ENCODE measurements around the gene GRXCR2.
A peak's percentile ranks its signal among the peaks of the same experiment; 100 is the strongest.

Gene GRXCR2

DNA sequence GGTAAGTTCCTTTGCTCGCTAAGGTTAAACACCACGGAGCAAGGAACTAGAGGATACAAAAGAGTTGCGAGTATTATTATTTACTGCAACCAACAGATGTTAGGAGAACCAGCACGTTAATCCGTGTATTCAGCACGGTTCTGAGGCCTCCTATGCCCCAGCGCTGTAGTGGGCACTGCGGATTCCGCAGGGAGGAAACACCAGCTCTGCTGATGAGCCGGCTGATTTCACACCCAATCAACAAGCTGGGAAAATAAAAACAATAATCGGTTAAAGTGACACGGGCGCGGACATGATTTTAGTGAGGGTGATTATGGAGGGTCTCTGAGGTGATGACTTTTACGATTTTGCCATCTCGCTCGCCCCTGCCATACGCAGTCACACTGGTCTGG, 37.0 kb downstream of the GRXCR2 start:
- Histone ChIP-seq H3K4me1 (ENCODE audit: insufficient read depth, insufficient read length) (no peaks in the 10 kb centered on the region), H3K9ac (ENCODE audit: insufficient read length, low read depth) (peak overlapping the region; percentile 62), H3K9me3 (ENCODE audit: insufficient read depth, low read length) (no peaks in the 10 kb centered on the region), H3K36me3 (ENCODE audit: insufficient read depth, insufficient read length, low read length) (no peaks in the 10 kb centered on the region), H3K27me3 (ENCODE audit: insufficient read depth, insufficient read length) (peaks cover 8% of the 10 kb centered on the region), H3K4me3 (ENCODE audit: insufficient read length, low read depth) (peak overlapping the region; percentile 66)
- no peak for DNase-seq (ENCODE audit: low read depth, low spot score)
- TF ChIP-seq SUZ12 (IDR thresholded peaks at IDR 0.05; ENCODE audit: extremely low read depth, insufficient read depth, insufficient read length): no peak
- TF ChIP-seq ZNF274 (IDR thresholded peaks at IDR 0.05; ENCODE audit: low read depth, low read length): no peak
- no peak for TF ChIP-seq YY1 (IDR thresholded peaks at IDR 0.05; ENCODE audit: insufficient read depth, insufficient read length)

GRCh38 chr5:145834917-145835847, 37.6 kb downstream of the GRXCR2 start, which contains the start of gene PRELID2:
Gene PRELID2, minus strand, starts transcription at chr5:145835342. Its CDS starts 91 bp downstream, at chr5:145835251.
- H3K9me3 ChIP-seq (ENCODE audit: insufficient read depth, low read length): no peaks in the 10 kb centered on the region
- TF ChIP-seq ZNF274 (IDR thresholded peaks at IDR 0.05; ENCODE audit: low read depth, low read length) (no peak), YY1 (IDR thresholded peaks at IDR 0.05; ENCODE audit: insufficient read depth, insufficient read length) (no peak), SUZ12 (IDR thresholded peaks at IDR 0.05; ENCODE audit: extremely low read depth, insufficient read depth, insufficient read length) (no peak)
- no peaks in the 10 kb centered on the region for H3K4me1 ChIP-seq (ENCODE audit: insufficient read depth, insufficient read length)
- H3K27me3 ChIP-seq (ENCODE audit: insufficient read depth, insufficient read length): peaks cover 8% of the 10 kb centered on the region
- H3K4me3 ChIP-seq (ENCODE audit: insufficient read length, low read depth): peak within 1 kb of the TSS; percentile 66
- no peaks in the 10 kb centered on the region for H3K36me3 ChIP-seq (ENCODE audit: insufficient read depth, insufficient read length, low read length)
- peak within 1 kb of the TSS; percentile 62 for H3K9ac ChIP-seq (ENCODE audit: insufficient read length, low read depth)
- DNase-seq (ENCODE audit: low read depth, low spot score): peak; percentile 57

DNA sequence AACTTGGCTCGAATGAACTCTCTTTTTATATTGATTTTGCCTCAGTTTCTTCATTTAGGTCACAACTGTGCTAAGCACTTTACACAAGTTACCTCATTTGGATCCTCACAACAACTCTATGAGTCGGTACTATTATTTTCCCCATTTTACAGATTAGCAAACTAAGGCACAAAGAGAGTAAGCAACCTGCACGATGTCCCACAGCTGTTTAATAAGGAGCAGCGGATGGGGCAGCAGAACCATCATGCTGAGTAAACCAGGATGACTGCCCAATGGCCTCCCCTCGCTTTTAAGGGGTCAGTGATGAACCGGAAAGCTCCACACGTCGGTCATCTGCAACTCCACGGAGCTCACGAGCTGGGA, 38.3 kb downstream of the GRXCR2 start:
- Histone ChIP-seq H3K9ac (ENCODE audit: insufficient read length, low read depth) (peak overlapping the region; percentile 50), H3K36me3 (ENCODE audit: insufficient read depth, insufficient read length, low read length) (no peaks in the 10 kb centered on the region), H3K4me3 (ENCODE audit: insufficient read length, low read depth) (peak overlapping the region; percentile 66), H3K4me1 (ENCODE audit: insufficient read depth, insufficient read length) (no peaks in the 10 kb centered on the region), H3K27me3 (ENCODE audit: insufficient read depth, insufficient read length) (peaks cover 8% of the 10 kb centered on the region), H3K9me3 (ENCODE audit: insufficient read depth, low read length) (no peaks in the 10 kb centered on the region)
- DNase-seq (ENCODE audit: low read depth, low spot score): no peak
- TF ChIP-seq SUZ12 (IDR thresholded peaks at IDR 0.05; ENCODE audit: extremely low read depth, insufficient read depth, insufficient read length): no peak
- no peak for TF ChIP-seq YY1 (IDR thresholded peaks at IDR 0.05; ENCODE audit: insufficient read depth, insufficient read length)
- no peak for TF ChIP-seq ZNF274 (IDR thresholded peaks at IDR 0.05; ENCODE audit: low read depth, low read length)

- TF ChIP-seq ZNF274 (IDR thresholded peaks at IDR 0.05; ENCODE audit: low read depth, low read length) (no peak), SUZ12 (IDR thresholded peaks at IDR 0.05; ENCODE audit: extremely low read depth, insufficient read depth, insufficient read length) (no peak), YY1 (IDR thresholded peaks at IDR 0.05; ENCODE audit: insufficient read depth, insufficient read length) (no peak)
- Histone ChIP-seq H3K9me3 (ENCODE audit: insufficient read depth, low read length) (no peaks in the 10 kb centered on the region), H3K36me3 (ENCODE audit: insufficient read depth, insufficient read length, low read length) (no peaks in the 10 kb centered on the region), H3K27me3 (ENCODE audit: insufficient read depth, insufficient read length) (peaks cover 8% of the 10 kb centered on the region), H3K4me1 (ENCODE audit: insufficient read depth, insufficient read length) (no peaks in the 10 kb centered on the region), H3K4me3 (ENCODE audit: insufficient read length, low read depth) (no peak overlapping the region), H3K9ac (ENCODE audit: insufficient read length, low read depth) (no peak overlapping the region)
- DNase-seq (ENCODE audit: low read depth, low spot score): no peak
Observed at GRCh38 chr5:145833631-145834200, 39.1 kb downstream of the GRXCR2 start.

DNA sequence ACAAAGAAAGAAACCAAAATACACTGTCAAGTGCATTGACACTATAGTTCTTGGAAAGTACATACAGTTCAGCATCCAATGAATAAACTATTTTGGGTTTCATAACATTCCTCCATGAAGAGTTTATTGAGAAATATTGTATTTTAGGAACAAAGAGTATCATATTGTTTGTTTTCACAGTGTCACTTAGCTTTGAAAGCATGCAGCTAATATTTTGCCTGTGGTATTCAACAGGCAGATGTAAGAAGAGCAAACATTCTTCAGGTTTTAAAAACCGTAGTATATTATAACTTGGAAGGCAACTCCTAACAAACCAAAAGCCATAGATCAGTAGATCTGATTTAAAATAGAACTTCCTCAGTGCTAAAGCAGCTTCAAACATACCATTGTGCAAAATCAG, 42.2 kb downstream of the GRXCR2 start:
- Histone ChIP-seq H3K9ac (ENCODE audit: insufficient read length, low read depth) (no peak overlapping the region), H3K4me3 (ENCODE audit: insufficient read length, low read depth) (no peak overlapping the region), H3K4me1 (ENCODE audit: insufficient read depth, insufficient read length) (no peaks in the 10 kb centered on the region), H3K27me3 (ENCODE audit: insufficient read depth, insufficient read length) (peaks cover 8% of the 10 kb centered on the region), H3K36me3 (ENCODE audit: insufficient read depth, insufficient read length, low read length) (no peaks in the 10 kb centered on the region), H3K9me3 (ENCODE audit: insufficient read depth, low read length) (no peaks in the 10 kb centered on the region)
- TF ChIP-seq SUZ12 (IDR thresholded peaks at IDR 0.05; ENCODE audit: extremely low read depth, insufficient read depth, insufficient read length) (no peak), ZNF274 (IDR thresholded peaks at IDR 0.05; ENCODE audit: low read depth, low read length) (no peak), YY1 (IDR thresholded peaks at IDR 0.05; ENCODE audit: insufficient read depth, insufficient read length) (no peak)
- DNase-seq (ENCODE audit: low read depth, low spot score): no peak

DNA sequence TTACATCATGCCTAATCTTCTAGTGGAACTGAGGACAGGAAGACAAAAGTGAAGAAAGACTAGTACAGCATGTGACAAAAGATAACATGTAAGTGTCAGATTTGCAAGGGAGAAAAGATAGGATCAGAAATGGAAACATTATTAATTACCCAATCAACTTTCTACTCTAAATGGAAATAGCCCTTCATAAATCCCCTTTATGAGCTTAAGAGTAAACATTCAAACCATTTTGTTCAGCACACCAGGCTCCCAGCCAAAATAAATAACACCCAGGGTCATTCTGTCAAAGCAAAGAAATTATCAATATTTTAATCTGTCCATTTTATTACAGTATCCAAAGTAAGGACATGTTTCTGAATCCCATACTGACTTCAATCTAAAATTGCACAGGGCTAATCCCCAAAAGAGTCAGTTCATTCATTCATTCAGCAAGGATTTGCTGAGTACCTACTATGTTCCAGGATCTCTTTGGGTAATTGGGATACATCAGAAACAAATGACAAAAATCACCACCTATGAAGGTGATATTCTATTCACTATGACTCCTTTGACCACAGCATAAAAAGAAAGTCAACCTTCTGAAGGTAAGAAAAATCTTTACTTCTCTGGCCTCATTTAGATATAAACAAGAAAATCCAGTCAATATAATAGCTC, 43.0 kb downstream of the GRXCR2 start:
- Histone ChIP-seq H3K4me3 (ENCODE audit: insufficient read length, low read depth) (no peak overlapping the region), H3K36me3 (ENCODE audit: insufficient read depth, insufficient read length, low read length) (no peaks in the 10 kb centered on the region), H3K4me1 (ENCODE audit: insufficient read depth, insufficient read length) (no peaks in the 10 kb centered on the region), H3K9me3 (ENCODE audit: insufficient read depth, low read length) (no peaks in the 10 kb centered on the region), H3K9ac (ENCODE audit: insufficient read length, low read depth) (no peak overlapping the region), H3K27me3 (ENCODE audit: insufficient read depth, insufficient read length) (peaks cover 5% of the 10 kb centered on the region)
- DNase-seq (ENCODE audit: low read depth, low spot score): no peak
- TF ChIP-seq ZNF274 (IDR thresholded peaks at IDR 0.05; ENCODE audit: low read depth, low read length): no peak
- TF ChIP-seq SUZ12 (IDR thresholded peaks at IDR 0.05; ENCODE audit: extremely low read depth, insufficient read depth, insufficient read length): no peak
- TF ChIP-seq YY1 (IDR thresholded peaks at IDR 0.05; ENCODE audit: insufficient read depth, insufficient read length): no peak

Measured in NT2/D1 (cell line).